ENCODE results near the gene CRELD2.

DNA sequence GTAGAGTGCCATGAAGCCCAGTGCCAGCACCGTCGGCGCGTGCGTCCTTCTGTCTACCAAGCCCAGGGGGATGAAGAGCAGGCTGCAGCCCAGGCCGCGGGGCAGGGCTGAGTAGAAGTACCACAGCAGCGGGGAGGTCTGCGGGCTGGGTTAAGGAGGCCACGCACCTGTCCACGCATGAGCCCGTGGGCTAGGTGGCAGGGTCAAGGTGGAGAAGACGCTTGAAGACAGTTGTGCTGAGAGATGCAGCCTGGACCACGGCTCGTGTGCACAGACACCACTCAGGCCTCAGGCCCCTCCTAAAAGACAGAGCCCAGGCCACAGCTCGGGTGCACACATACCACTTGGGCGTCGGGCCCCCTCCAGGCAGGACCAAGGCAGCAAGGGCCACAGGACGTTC lies 10.6 kb upstream of the CRELD2 start:
- TF ChIP-seq, protein P1, sequence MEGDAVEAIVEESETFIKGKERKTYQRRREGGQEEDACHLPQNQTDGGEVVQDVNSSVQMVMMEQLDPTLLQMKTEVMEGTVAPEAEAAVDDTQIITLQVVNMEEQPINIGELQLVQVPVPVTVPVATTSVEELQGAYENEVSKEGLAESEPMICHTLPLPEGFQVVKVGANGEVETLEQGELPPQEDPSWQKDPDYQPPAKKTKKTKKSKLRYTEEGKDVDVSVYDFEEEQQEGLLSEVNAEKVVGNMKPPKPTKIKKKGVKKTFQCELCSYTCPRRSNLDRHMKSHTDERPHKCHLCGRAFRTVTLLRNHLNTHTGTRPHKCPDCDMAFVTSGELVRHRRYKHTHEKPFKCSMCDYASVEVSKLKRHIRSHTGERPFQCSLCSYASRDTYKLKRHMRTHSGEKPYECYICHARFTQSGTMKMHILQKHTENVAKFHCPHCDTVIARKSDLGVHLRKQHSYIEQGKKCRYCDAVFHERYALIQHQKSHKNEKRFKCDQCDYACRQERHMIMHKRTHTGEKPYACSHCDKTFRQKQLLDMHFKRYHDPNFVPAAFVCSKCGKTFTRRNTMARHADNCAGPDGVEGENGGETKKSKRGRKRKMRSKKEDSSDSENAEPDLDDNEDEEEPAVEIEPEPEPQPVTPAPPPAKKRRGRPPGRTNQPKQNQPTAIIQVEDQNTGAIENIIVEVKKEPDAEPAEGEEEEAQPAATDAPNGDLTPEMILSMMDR (IDR thresholded peaks at IDR 0.05; ENCODE audit: borderline replicate concordance, extremely low read depth, low read length, poor library complexity, severe bottlenecking): no peak
- no peak for TF ChIP-seq EZH2 (IDR thresholded peaks at IDR 0.05; ENCODE audit: borderline replicate concordance, low read depth, low read length, severe bottlenecking)
